Keratinocyte (primary cell): ENCODE data around the gene POLR1A. TPM values are rescaled to one million over a fixed set of nuclear protein-coding genes. Genes with fewer than 3 reads are reported as not detected.

Experiments
- DNase-seq: peaks from one replicate; pipeline ENCODE4 v3.0.0-alpha.2; 2011; ENCODE audit warnings: low read depth, missing footprints, low spot score
- FAIRE-seq: peaks from 2 replicates; lab custom pipeline; 2011; peaks lifted over from hg19 to GRCh38; lab: Jason Lieb, UNC
- H2AFZ ChIP-seq: 2 replicates; pipeline ENCODE4 v1.6.0; 2012; ENCODE audit warnings: low read length, control low read depth, inconsistent platforms; ENCODE audit not compliant: control insufficient read depth
- H3K27ac ChIP-seq: 2 replicates; pipeline ENCODE4 v1.5.1; 2011; ENCODE audit warnings: low read length; ENCODE audit not compliant: control insufficient read depth, insufficient read depth
- H3K27me3 ChIP-seq: 3 replicates; pipeline ENCODE4 v1.6.0; 2011; ENCODE audit warnings: low read length; ENCODE audit not compliant: control insufficient read depth, insufficient read depth; ENCODE audit errors: extremely low read depth
- H3K36me3 ChIP-seq, 2 experiments: 2 replicates in 1 of 2; 3 replicates in 1 of 2; pipeline ENCODE4 v1.5.1; 2011; ENCODE audit warnings: low read length in 2 of 2, mild to moderate bottlenecking in 1 of 2; ENCODE audit not compliant: control insufficient read depth in 2 of 2, insufficient read depth in 2 of 2; ENCODE audit errors: extremely low read depth in 1 of 2
- H3K4me1 ChIP-seq: 3 replicates; pipeline ENCODE4 v1.5.1; 2011; ENCODE audit warnings: low read length; ENCODE audit not compliant: control insufficient read depth, insufficient read depth; ENCODE audit errors: extremely low read depth
- H3K4me2 ChIP-seq: 3 replicates; pipeline ENCODE4 v1.6.0; 2011; ENCODE audit warnings: low read depth, low read length; ENCODE audit not compliant: control insufficient read depth, insufficient read depth; ENCODE audit errors: extremely low read depth
- H3K4me3 ChIP-seq, 3 experiments: fragments of 200-600 bp in 1 of 3; sonication (generic) in 1 of 3; 2 replicates in 2 of 3; 3 replicates in 1 of 3; pipeline ENCODE4 v1.5.1; 2011 to 2016; ENCODE audit warnings: low read length in 3 of 3, mild to moderate bottlenecking in 3 of 3, control low read depth in 2 of 3, inconsistent platforms in 1 of 3, low read depth in 1 of 3, mixed read lengths in 1 of 3, mixed run types in 1 of 3, moderate library complexity in 1 of 3; ENCODE audit not compliant: control insufficient read depth in 2 of 3, insufficient read depth in 2 of 3; ENCODE audit errors: extremely low read depth in 1 of 3
- H3K79me2 ChIP-seq: 2 replicates; pipeline ENCODE4 v1.6.0; 2012; ENCODE audit warnings: low read length; ENCODE audit not compliant: control insufficient read depth, insufficient read depth
- H3K9ac ChIP-seq: 3 replicates; pipeline ENCODE4 v1.6.0; 2011; ENCODE audit warnings: low read length; ENCODE audit not compliant: control insufficient read depth, insufficient read depth; ENCODE audit errors: extremely low read depth
- H3K9me1 ChIP-seq: 3 replicates; pipeline ENCODE4 v1.6.0; 2011; ENCODE audit warnings: low read length; ENCODE audit not compliant: control insufficient read depth, insufficient read depth; ENCODE audit errors: extremely low read depth
- H3K9me3 ChIP-seq: 2 replicates; pipeline ENCODE4 v1.5.1; 2012; ENCODE audit warnings: low read depth, low read length; ENCODE audit not compliant: control insufficient read depth
- H4K20me1 ChIP-seq: 3 replicates; pipeline ENCODE4 v1.6.0; 2011; ENCODE audit warnings: low read length; ENCODE audit not compliant: control insufficient read depth, insufficient read depth; ENCODE audit errors: extremely low read depth
- EZH2 ChIP-seq: IDR thresholded peaks from one replicate; pipeline ENCODE4 v1.6.1; 2012; ENCODE audit warnings: inconsistent platforms, mild to moderate bottlenecking, low read length, moderate library complexity
- dilution Hi-C: fragments of 300-500 bp; cut with MboI; formaldehyde crosslinking; loops from one replicate; pipeline ENCODE4 v1.7.0; 2020; ENCODE audit warnings: low sequenced_read_pairs; ENCODE audit not compliant: extremely low pct_ligation_motif_present
- polyA plus RNA-seq, 5 experiments: library from polyadenylated mRNA; depleted of rRNA in 3 of 5; stranded (reverse) in 3 of 5; stranded (forward) in 1 of 5; unstranded in 1 of 5; fragments of >200 nt; gene quantifications; 1 replicate in 1 of 5; 2 replicates in 3 of 5; 3 replicates in 1 of 5; pipeline versions ENCODE4 v1.2.1 to v1.2.3, GENCODE V29; 2011 to 2012; ENCODE audit warnings: missing spikeins in 2 of 5, low read depth in 1 of 5, low replicate concordance in 1 of 5
- TF ChIP-seq, protein P1 (sequence below), 3 experiments: IDR thresholded peaks in 1 of 3; conservative IDR thresholded peaks in 1 of 3; optimal IDR thresholded peaks in 1 of 3; 2 replicates in 2 of 3; 3 replicates in 1 of 3; pipeline versions ENCODE3 to v1.5.1; 2011; ENCODE audit warnings: low read length in 3 of 3, mild to moderate bottlenecking in 3 of 3, moderate library complexity in 2 of 3, control low read depth in 1 of 3, inconsistent platforms in 1 of 3; ENCODE audit not compliant: insufficient read depth in 2 of 3; ENCODE audit errors: extremely low read depth in 1 of 3

Gene POLR1A
- polyA plus RNA-seq, 1 donor (not counting 4 experiments of a cell fraction or from before 2014, with no cell fraction given) = 16.1 TPM

DNA sequence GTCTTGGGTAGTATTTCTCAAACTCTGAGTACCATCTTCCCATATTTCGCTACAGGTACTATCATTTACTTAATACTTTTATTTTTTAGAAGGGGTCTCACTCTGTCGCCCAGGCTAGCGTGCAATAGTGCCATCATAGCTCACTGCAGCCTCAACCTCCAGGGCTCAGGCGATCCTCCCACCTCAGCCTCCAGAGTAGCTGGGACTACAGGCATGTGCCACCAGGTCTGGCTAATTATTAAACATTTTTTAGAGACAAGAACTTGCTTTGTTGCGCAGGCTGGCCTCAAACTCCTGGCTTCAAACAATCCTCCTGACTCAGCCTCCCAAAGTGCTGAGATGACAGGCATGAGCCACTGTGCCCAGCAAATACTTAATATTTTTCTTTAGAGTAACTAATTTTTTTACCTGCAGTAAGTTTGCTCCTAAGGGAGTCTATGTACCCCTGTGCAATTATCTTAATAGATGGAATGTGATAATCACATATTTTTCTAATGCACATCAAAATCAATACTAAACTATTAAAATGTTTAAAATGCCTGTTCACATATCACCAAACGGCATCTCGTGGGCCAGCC lies 116.3 kb downstream of the POLR1A start:
- DNase-seq (no peak), FAIRE-seq (no peak)
- Histone ChIP-seq H2AFZ (no peak overlapping the region), H3K36me3 (no peaks in the 10 kb centered on the region), H3K9me3 (no peaks in the 10 kb centered on the region), H3K27ac (no peak overlapping the region), H3K9ac (no peak overlapping the region), H3K4me2 (no peak overlapping the region), H3K27me3 (no peaks in the 10 kb centered on the region), H3K9me1 (no peaks in the 10 kb centered on the region), H3K4me3 (no peak overlapping the region), H4K20me1 (no peaks in the 10 kb centered on the region), H3K4me1 (peaks cover 2% of the 10 kb centered on the region), H3K79me2 (no peaks in the 10 kb centered on the region)
- dilution Hi-C loops = no loop called here
- no peak for TF ChIP-seq EZH2
- TF ChIP-seq, protein P1, sequence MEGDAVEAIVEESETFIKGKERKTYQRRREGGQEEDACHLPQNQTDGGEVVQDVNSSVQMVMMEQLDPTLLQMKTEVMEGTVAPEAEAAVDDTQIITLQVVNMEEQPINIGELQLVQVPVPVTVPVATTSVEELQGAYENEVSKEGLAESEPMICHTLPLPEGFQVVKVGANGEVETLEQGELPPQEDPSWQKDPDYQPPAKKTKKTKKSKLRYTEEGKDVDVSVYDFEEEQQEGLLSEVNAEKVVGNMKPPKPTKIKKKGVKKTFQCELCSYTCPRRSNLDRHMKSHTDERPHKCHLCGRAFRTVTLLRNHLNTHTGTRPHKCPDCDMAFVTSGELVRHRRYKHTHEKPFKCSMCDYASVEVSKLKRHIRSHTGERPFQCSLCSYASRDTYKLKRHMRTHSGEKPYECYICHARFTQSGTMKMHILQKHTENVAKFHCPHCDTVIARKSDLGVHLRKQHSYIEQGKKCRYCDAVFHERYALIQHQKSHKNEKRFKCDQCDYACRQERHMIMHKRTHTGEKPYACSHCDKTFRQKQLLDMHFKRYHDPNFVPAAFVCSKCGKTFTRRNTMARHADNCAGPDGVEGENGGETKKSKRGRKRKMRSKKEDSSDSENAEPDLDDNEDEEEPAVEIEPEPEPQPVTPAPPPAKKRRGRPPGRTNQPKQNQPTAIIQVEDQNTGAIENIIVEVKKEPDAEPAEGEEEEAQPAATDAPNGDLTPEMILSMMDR (optimal IDR thresholded peaks at IDR 0.05 in 1 of 3, IDR thresholded peaks at IDR 0.05 in 1 of 3, conservative IDR thresholded peaks at IDR 0.05 in 1 of 3; ENCODE audit: extremely low read depth in 1 of 3, insufficient read depth in 2 of 3, low read length in 3 of 3) = no peak

DNA sequence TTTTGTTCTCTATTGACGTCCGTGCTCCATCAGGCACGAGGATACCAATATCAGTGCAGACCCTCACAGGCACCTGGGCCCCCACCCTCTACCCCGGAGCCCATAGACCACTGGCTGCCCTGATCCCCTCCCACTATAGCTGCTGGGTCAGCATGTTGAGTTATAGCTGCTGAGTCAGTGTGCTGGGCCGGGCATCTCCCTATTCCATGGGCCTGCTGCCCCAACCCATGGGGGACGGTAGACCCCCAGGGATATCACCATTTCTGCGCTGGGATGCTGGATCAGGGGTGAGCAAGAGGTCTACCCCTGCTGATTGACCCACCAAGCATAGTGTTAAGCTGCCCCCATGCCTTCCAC lies 116.8 kb downstream of the POLR1A start:
- H3K4me1 ChIP-seq = peaks cover 2% of the 10 kb centered on the region
- dilution Hi-C loops = no loop called here
- H3K4me3 ChIP-seq = no peak overlapping the region
- no peaks in the 10 kb centered on the region for H3K9me3 ChIP-seq
- H3K9me1 ChIP-seq = no peaks in the 10 kb centered on the region
- H2AFZ ChIP-seq = no peak overlapping the region
- FAIRE-seq (no peak), DNase-seq (no peak)
- no peak overlapping the region for H3K27ac ChIP-seq
- TF ChIP-seq, protein P1 (optimal IDR thresholded peaks at IDR 0.05 in 1 of 3, IDR thresholded peaks at IDR 0.05 in 1 of 3, conservative IDR thresholded peaks at IDR 0.05 in 1 of 3; ENCODE audit: extremely low read depth in 1 of 3, insufficient read depth in 2 of 3, low read length in 3 of 3) = no peak
- no peak for TF ChIP-seq EZH2
- no peak overlapping the region for H3K9ac ChIP-seq
- no peaks in the 10 kb centered on the region for H3K36me3 ChIP-seq
- H3K27me3 ChIP-seq = no peaks in the 10 kb centered on the region
- H4K20me1 ChIP-seq = no peaks in the 10 kb centered on the region
- H3K4me2 ChIP-seq = no peak overlapping the region
- H3K79me2 ChIP-seq = no peaks in the 10 kb centered on the region
